Mesendoderm (in vitro differentiated cells): ENCODE data around the gene ELOVL1.
"Not testable (repeated sequence)": the region's sequence is repeated elsewhere in the genome, so short reads cannot be mapped to it uniquely, and the experiment has no call there.

Experiments used
- DNase-seq: peaks from one replicate; pipeline ENCODE4 v3.0.0; 2013
- H2AK5ac ChIP-seq: 2 replicates; pipeline ENCODE4 v1.6.1; 2013; ENCODE audit warnings: low read length, inconsistent platforms
- H2BK120ac ChIP-seq: 2 replicates; pipeline ENCODE4 v1.6.1; 2013; ENCODE audit warnings: low read depth, mild to moderate bottlenecking, low read length, moderate library complexity, mixed read lengths
- H2BK15ac ChIP-seq: replicated peaks from 2 replicates; pipeline ENCODE4 v1.6.1; 2013; ENCODE audit warnings: low read depth, mild to moderate bottlenecking, moderate library complexity
- H2BK5ac ChIP-seq: 2 replicates; pipeline ENCODE4 v1.6.1; 2013; ENCODE audit warnings: low read length, inconsistent platforms
- H3K18ac ChIP-seq: 2 replicates; pipeline ENCODE4 v1.6.1; 2013; ENCODE audit warnings: mild to moderate bottlenecking, low read length, mixed read lengths
- H3K23ac ChIP-seq: one replicate; pipeline ENCODE4 v1.6.1; 2013; ENCODE audit warnings: low read length
- H3K27ac ChIP-seq: 2 replicates; pipeline ENCODE4 v1.5.1; 2013; ENCODE audit warnings: low read depth, mild to moderate bottlenecking, inconsistent platforms, low read length, moderate library complexity
- H3K27me3 ChIP-seq: 2 replicates; pipeline ENCODE4 v1.6.1; 2013; ENCODE audit warnings: low read length, control low read depth, mild to moderate bottlenecking, inconsistent platforms; ENCODE audit not compliant: insufficient read depth, poor library complexity
- H3K36me3 ChIP-seq: 2 replicates; pipeline ENCODE4 v1.6.1; 2013; ENCODE audit warnings: low read length, inconsistent platforms; ENCODE audit not compliant: control insufficient read depth, insufficient read depth
- H3K4ac ChIP-seq: one replicate; pipeline ENCODE4 v1.6.1; 2013; ENCODE audit warnings: low read depth, mild to moderate bottlenecking, low read length, moderate library complexity
- H3K4me1 ChIP-seq: 2 replicates; pipeline ENCODE4 v1.6.1; 2013; ENCODE audit warnings: low read depth, low read length, inconsistent platforms; ENCODE audit not compliant: control insufficient read depth
- H3K4me2 ChIP-seq: 2 replicates; pipeline ENCODE4 v1.6.1; 2013; ENCODE audit warnings: low read length
- H3K4me3 ChIP-seq: 2 replicates; pipeline ENCODE4 v1.5.1; 2013; ENCODE audit warnings: mild to moderate bottlenecking, low read length
- H3K56ac ChIP-seq: one replicate; pipeline ENCODE4 v1.6.1; 2013; ENCODE audit warnings: low read length
- H3K79me1 ChIP-seq: 2 replicates; pipeline ENCODE4 v1.6.1; 2013; ENCODE audit warnings: low read length, inconsistent platforms
- H3K79me2 ChIP-seq: 2 replicates; pipeline ENCODE4 v1.6.1; 2013; ENCODE audit warnings: mild to moderate bottlenecking, low read length; ENCODE audit not compliant: control insufficient read depth, insufficient read depth
- H3K9ac ChIP-seq: 2 replicates; pipeline ENCODE4 v1.6.1; 2013; ENCODE audit warnings: low read length, inconsistent platforms
- H4K5ac ChIP-seq: one replicate; pipeline ENCODE4 v1.6.1; 2013; ENCODE audit warnings: low read length
- H4K8ac ChIP-seq: one replicate; pipeline ENCODE4 v1.6.1; 2013; ENCODE audit warnings: low read depth, mild to moderate bottlenecking, control low read depth, low read length, moderate library complexity
- WGBS: extraction: QIAGEN DNeasy Blood & Tissue Kit; methylation state at CpG from one replicate; pipeline ENCODE4 v1.1.7; 2013; ENCODE audit warnings: low lambda C conversion rate, missing lambda C conversion rate; ENCODE audit not compliant: insufficient coverage; ENCODE audit errors: extremely low coverage; 5-methylcytosine and 5-hydroxymethylcytosine counted together

The ELOVL1 gene

GRCh38 chr1:43405876-43406234 is 38.0 kb upstream of the ELOVL1 start:
- H3K27me3 ChIP-seq: no peaks in the 10 kb centered on the region

DNA sequence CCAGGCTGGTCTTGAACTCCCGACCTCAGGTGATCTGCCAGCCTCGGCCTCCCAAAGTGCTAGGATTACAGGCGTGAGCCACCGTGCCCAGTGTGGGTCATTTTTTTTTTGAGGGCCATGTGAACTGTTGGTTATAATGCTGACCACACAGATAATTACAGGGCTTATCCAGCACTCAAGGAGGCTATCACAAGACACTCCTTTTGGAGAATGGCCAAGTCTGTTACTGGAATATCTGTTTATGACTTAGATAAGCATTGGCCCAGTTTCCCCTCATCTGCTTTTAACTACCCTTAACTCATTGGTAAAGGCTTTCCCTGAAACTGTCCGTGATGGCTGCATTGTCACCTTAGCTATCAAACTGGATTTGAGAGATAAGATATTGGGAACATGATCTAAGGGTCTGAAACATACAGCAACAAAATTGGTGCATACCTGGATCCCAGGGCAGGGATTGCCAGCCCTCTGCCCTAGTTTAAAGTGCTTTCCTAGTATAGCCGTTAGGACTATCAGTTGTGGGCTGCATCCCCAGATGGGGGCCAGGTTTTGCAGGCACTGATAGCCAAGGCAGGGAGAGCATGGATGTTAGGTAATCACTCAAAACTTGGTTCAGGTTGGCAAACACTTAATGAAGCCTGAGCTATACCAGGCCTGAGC is 37.5 kb upstream of the ELOVL1 start:
- Histone ChIP-seq H3K9ac (no peak overlapping the region), H2BK5ac (no peak overlapping the region), H3K4ac (no peak overlapping the region), H3K4me2 (no peak overlapping the region), H3K79me1 (no peaks in the 10 kb centered on the region), H3K27me3 (no peaks in the 10 kb centered on the region), H3K36me3 (no peaks in the 10 kb centered on the region), H2BK15ac (no peak overlapping the region), H3K18ac (no peak overlapping the region), H3K23ac (no peak overlapping the region), H3K27ac (no peak overlapping the region), H4K8ac (no peak overlapping the region), H3K56ac (no peak overlapping the region), H3K4me1 (no peaks in the 10 kb centered on the region), H3K4me3 (no peak overlapping the region), H2BK120ac (no peak overlapping the region), H4K5ac (no peak overlapping the region), H3K79me2 (no peaks in the 10 kb centered on the region), H2AK5ac (no peak overlapping the region)
- DNase-seq: no peak
- WGBS: no CpG with 5 or more reads among the region's 6 CpGs

More at GRCh38 chr1:43405876-43406234, 38.0 kb upstream of the ELOVL1 start:
- Histone ChIP-seq H3K27ac (no peak overlapping the region), H3K9ac (no peak overlapping the region), H2BK5ac (no peak overlapping the region), H3K36me3 (no peaks in the 10 kb centered on the region), H3K18ac (no peak overlapping the region), H3K4me2 (no peak overlapping the region), H3K4me3 (no peak overlapping the region), H4K8ac (no peak overlapping the region), H4K5ac (no peak overlapping the region), H3K4ac (no peak overlapping the region), H3K4me1 (no peaks in the 10 kb centered on the region), H2BK15ac (no peak overlapping the region), H3K23ac (no peak overlapping the region), H2BK120ac (no peak overlapping the region), H2AK5ac (no peak overlapping the region), H3K56ac (no peak overlapping the region), H3K79me1 (no peaks in the 10 kb centered on the region), H3K79me2 (no peaks in the 10 kb centered on the region)
- DNase-seq: no peak
- 100% methylated on average over 1 of the region's 2 CpGs for WGBS

DNA sequence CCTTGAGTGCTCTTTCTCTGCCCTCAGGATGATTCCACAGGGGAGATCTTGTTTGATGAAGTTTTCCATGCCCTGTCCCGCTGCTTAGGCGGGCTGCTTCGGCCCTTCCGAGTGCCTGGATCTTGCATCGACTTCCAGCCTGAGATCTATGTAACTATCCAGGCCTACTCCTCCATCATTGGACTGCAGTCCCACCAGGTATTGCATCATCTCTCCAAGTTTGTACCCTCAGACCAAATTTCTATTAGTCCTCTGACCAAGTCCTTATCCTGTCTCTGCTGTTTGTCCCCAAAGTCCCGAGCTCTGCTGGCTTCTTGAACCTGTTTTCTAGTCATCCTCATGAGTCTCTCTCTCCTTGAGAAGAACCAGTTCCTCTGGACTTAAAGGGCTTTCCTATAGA is 36.5 kb upstream of the ELOVL1 start:
- no peak overlapping the region for H3K9ac ChIP-seq
- no peak overlapping the region for H2BK15ac ChIP-seq
- no peak overlapping the region for H2BK5ac ChIP-seq
- no peaks in the 10 kb centered on the region for H3K79me2 ChIP-seq
- H2BK120ac ChIP-seq: no peak overlapping the region
- DNase-seq: no peak
- H3K4me2 ChIP-seq: no peak overlapping the region
- no peak overlapping the region for H3K56ac ChIP-seq
- no CpG with 5 or more reads among the region's 6 CpGs for WGBS
- no peak overlapping the region for H3K23ac ChIP-seq
- H3K4me3 ChIP-seq: no peak overlapping the region
- H3K79me1 ChIP-seq: no peaks in the 10 kb centered on the region
- no peak overlapping the region for H4K8ac ChIP-seq
- no peak overlapping the region for H3K27ac ChIP-seq
- no peaks in the 10 kb centered on the region for H3K4me1 ChIP-seq
- no peaks in the 10 kb centered on the region for H3K27me3 ChIP-seq
- no peak overlapping the region for H4K5ac ChIP-seq
- no peaks in the 10 kb centered on the region for H3K36me3 ChIP-seq
- H2AK5ac ChIP-seq: no peak overlapping the region
- H3K18ac ChIP-seq: no peak overlapping the region
- no peak overlapping the region for H3K4ac ChIP-seq

DNA sequence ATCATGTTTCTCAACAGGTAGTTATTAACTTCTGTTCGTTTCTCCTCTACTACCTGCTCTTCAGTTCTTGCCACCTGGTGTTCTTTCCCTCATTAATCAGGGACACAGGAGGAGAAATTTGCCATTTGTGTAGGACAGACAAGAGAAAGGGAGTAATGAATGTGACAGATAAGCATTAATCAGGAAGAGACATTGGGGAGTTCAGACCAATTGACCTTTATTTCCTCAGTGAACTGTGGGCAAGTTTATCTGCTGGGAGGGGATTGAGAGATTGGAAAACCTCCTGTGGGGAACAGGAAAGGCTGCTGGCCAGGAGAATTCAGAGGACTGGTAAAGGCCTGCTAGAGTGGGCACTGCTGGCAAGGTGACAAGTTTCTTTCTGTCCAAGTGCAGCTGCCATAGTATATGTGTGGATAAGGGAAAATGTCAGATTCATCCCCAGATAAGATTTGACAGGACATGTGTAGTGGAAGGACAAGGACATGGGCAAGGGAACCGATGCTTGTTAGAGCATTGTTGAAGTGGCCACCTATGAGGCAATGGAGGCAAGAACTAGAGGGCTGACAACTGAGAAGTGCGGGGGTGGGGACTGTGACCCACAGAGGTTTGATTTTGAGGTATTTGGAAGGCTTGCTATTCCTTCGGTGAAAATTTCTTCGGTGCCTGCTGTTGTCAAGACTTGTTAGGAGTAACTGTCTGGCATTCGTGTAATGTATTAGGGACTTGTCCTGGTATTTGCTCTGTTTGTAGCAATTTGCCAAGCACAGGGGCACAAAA is 34.5 kb upstream of the ELOVL1 start:
- no peak overlapping the region for H3K4ac ChIP-seq
- no peak for DNase-seq
- H4K8ac ChIP-seq: no peak overlapping the region
- no peak overlapping the region for H3K4me2 ChIP-seq
- no peak overlapping the region for H2AK5ac ChIP-seq
- H4K5ac ChIP-seq: no peak overlapping the region
- H2BK5ac ChIP-seq: no peak overlapping the region
- H3K27ac ChIP-seq: no peak overlapping the region
- H3K4me3 ChIP-seq: no peak overlapping the region
- H3K23ac ChIP-seq: no peak overlapping the region
- H3K9ac ChIP-seq: no peak overlapping the region
- no peaks in the 10 kb centered on the region for H3K27me3 ChIP-seq
- no peak overlapping the region for H3K56ac ChIP-seq
- no peaks in the 10 kb centered on the region for H3K79me2 ChIP-seq
- no peak overlapping the region for H2BK15ac ChIP-seq
- no CpG with 5 or more reads among the region's 6 CpGs for WGBS
- H3K18ac ChIP-seq: no peak overlapping the region
- H3K4me1 ChIP-seq: no peaks in the 10 kb centered on the region
- H3K36me3 ChIP-seq: no peaks in the 10 kb centered on the region
- H3K79me1 ChIP-seq: no peaks in the 10 kb centered on the region
- no peak overlapping the region for H2BK120ac ChIP-seq

DNA sequence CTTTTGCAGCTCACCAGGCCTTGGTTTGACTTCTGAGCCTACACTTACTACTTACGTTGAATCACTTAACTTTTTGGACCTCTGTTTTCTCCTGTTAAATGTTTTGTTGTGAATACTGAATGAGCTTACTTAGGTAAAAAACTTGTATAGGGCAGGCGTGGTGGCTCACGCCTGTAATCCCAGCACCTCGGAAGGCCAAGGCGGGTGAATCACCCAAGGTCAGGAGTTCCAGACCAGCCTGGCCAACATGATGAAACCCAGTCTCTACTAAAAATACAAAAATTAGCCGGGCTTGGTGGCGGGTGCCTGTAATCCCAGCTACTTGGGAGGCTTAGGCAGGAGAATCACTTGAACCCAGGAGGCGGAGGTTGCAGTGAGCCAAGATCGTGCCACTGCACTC is 32.6 kb upstream of the ELOVL1 start:
- not testable (repeated sequence) for H3K79me2 ChIP-seq, H3K18ac ChIP-seq, H3K36me3 ChIP-seq, H3K4ac ChIP-seq, H4K5ac ChIP-seq, H3K27me3 ChIP-seq, H3K27ac ChIP-seq, H3K79me1 ChIP-seq, H2BK5ac ChIP-seq, H3K23ac ChIP-seq, H2BK15ac ChIP-seq, H2AK5ac ChIP-seq, H3K9ac ChIP-seq, H3K56ac ChIP-seq, H3K4me2 ChIP-seq, H3K4me3 ChIP-seq, H2BK120ac ChIP-seq, DNase-seq, H4K8ac ChIP-seq, H3K4me1 ChIP-seq
- no CpG with 5 or more reads among the region's 9 CpGs for WGBS
